Erythroblast (primary cell): ENCODE measurements around the gene MCOLN2.

Experiments used
- GATA1 ChIP-seq: IDR thresholded peaks from 2 replicates; pipeline ENCODE4 v1.6.1; 2011; ENCODE audit warnings: low read depth, mild to moderate bottlenecking, control low read depth, low read length, moderate library complexity
- POLR2A ChIP-seq: IDR thresholded peaks from 2 replicates; pipeline ENCODE4 v1.6.1; 2011; ENCODE audit warnings: mild to moderate bottlenecking, low read length

- no peak for TF ChIP-seq POLR2A
- TF ChIP-seq GATA1, result no peak
Observed at GRCh38 chr1:84967666-84968065, 29.2 kb downstream of the MCOLN2 start.
